GM18951 (cell line): ENCODE data around the gene SLC28A2.
"Not testable (repeated sequence)": the region's sequence is repeated elsewhere in the genome, so short reads cannot be mapped to it uniquely, and the experiment has no call there.

Experiments used
- POLR2A ChIP-seq: IDR thresholded peaks from 4 replicates; pipeline ENCODE4 v1.6.1; 2011; ENCODE audit warnings: mild to moderate bottlenecking; ENCODE audit not compliant: insufficient read length, insufficient read depth; ENCODE audit errors: extremely low read depth
- in situ Hi-C: fragments of 300-500 bp; cut with MboI; formaldehyde crosslinking; loops from one replicate; pipeline ENCODE4 v1.12.0; 2022; ENCODE audit warnings: low sequenced_read_pairs, mixed read lengths, inconsistent platforms; ENCODE audit not compliant: unreplicated experiment

SLC28A2 gene

GRCh38 chr15:45276831-45277230, 24.8 kb downstream of the SLC28A2 start:
- in situ Hi-C loops = no loop called here
- TF ChIP-seq POLR2A = no peak

- peak; percentile 87 for TF ChIP-seq POLR2A
- in situ Hi-C loops = no loop called here
Measured at GRCh38 chr15:45279024-45279698, 27.1 kb downstream of the SLC28A2 start.

- in situ Hi-C loops = no loop called here
Measured at GRCh38 chr15:45285413-45285812, 33.4 kb downstream of the SLC28A2 start.

GRCh38 chr15:45287390-45287956, 35.4 kb downstream of the SLC28A2 start:
- TF ChIP-seq POLR2A = no peak

More at GRCh38 chr15:45285413-45285812, 33.4 kb downstream of the SLC28A2 start:
- TF ChIP-seq POLR2A = no peak

GRCh38 chr15:45288947-45289346, 36.9 kb downstream of the SLC28A2 start:
- in situ Hi-C loops = no loop called here
- no peak for TF ChIP-seq POLR2A

More at GRCh38 chr15:45287390-45287956, 35.4 kb downstream of the SLC28A2 start:
- in situ Hi-C loops = no loop called here

GRCh38 chr15:45291822-45292582, 40.0 kb downstream of the SLC28A2 start:
- TF ChIP-seq POLR2A = no peak
- in situ Hi-C loops = no loop called here

GRCh38 chr15:45293326-45293725, 41.3 kb downstream of the SLC28A2 start:
- in situ Hi-C loops = not testable (repeated sequence)

GRCh38 chr15:45298964-45299378, 46.9 kb downstream of the SLC28A2 start:
- in situ Hi-C loops = not testable (repeated sequence)

GRCh38 chr15:45304711-45305110, 52.7 kb downstream of the SLC28A2 start:
- in situ Hi-C loops = loop anchor here (10.0 kb wide), 1 partner anchor 80 kb away; no protein-coding TSS in a partner anchor
- no peak for TF ChIP-seq POLR2A

GRCh38 chr15:45306105-45306504, 54.1 kb downstream of the SLC28A2 start:
- no peak for TF ChIP-seq POLR2A
- in situ Hi-C loops = loop anchor here (10.0 kb wide), 1 partner anchor 79 kb away; no protein-coding TSS in a partner anchor

- no peak for TF ChIP-seq POLR2A
- in situ Hi-C loops = loop anchor here (10.0 kb wide), 1 partner anchor 77 kb away; no protein-coding TSS in a partner anchor
Measured at GRCh38 chr15:45307230-45307924, 55.3 kb downstream of the SLC28A2 start.

GRCh38 chr15:45314117-45314516, 62.1 kb downstream of the SLC28A2 start:
- in situ Hi-C loops = not testable (repeated sequence)

GRCh38 chr15:45314960-45315359, 62.9 kb downstream of the SLC28A2 start:
- no peak for TF ChIP-seq POLR2A
- in situ Hi-C loops = no loop called here

GRCh38 chr15:45319472-45320214, 67.6 kb downstream of the SLC28A2 start:
- in situ Hi-C loops = no loop called here
- TF ChIP-seq POLR2A = no peak
